Measurements from ENCODE around the gene PLAGL2. TPM values are rescaled to one million over a fixed set of nuclear protein-coding genes. Genes with fewer than 3 reads are reported as not detected.

The PLAGL2 gene
- polyA plus RNA-seq, 1 donor (not counting 4 experiments of a cell fraction or from before 2014, with no cell fraction given): 4.3 TPM

DNA sequence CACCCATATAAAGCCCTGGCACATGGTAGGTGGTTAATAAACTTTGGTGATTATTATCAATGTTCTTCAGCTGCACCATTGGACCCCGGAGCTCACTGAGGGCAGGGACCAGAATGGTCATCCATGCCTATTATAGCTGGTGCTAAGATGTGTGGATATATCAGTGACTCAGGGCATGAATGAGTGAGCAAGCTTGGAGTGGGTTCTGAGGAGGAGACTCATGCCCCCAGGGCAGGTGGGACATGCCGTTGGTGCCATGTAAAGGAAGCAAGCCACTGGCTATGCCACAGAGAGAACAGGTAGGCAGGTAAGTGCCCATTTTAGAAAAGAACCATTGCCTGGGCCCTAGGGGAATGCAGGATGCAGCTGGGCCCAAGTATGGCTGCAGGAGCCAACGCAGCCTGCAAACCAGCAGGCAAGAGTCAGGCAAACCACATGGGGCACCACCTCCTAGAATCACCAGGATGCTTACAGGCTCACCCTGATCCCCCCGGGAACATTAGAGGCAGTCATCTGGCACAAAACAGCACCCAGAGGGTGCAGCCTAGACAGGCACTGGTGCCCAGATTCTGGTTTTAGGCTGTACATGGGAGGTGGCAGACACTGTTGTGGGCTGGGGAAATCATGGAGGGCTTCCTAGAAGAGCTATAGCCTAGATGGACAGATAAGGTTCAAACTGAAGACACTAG is 23.5 kb downstream of the PLAGL2 start:
- H4K20me1 ChIP-seq (ENCODE audit: control insufficient read depth, extremely low read depth, insufficient read depth, low read length): no peaks in the 10 kb centered on the region
- H3K9me1 ChIP-seq (ENCODE audit: control insufficient read depth, extremely low read depth, insufficient read depth, low read length): no peaks in the 10 kb centered on the region
- H3K36me3 ChIP-seq (ENCODE audit: control insufficient read depth in 2 of 2, extremely low read depth in 1 of 2, insufficient read depth in 2 of 2, low read length in 2 of 2): no peaks in the 10 kb centered on the region
- no peaks in the 10 kb centered on the region for H3K4me1 ChIP-seq (ENCODE audit: control insufficient read depth, extremely low read depth, insufficient read depth, low read length)
- H3K4me2 ChIP-seq (ENCODE audit: control insufficient read depth, extremely low read depth, insufficient read depth, low read depth, low read length): no peak overlapping the region
- TF ChIP-seq EZH2 (IDR thresholded peaks at IDR 0.05; ENCODE audit: low read length): no peak
- TF ChIP-seq, protein P1, sequence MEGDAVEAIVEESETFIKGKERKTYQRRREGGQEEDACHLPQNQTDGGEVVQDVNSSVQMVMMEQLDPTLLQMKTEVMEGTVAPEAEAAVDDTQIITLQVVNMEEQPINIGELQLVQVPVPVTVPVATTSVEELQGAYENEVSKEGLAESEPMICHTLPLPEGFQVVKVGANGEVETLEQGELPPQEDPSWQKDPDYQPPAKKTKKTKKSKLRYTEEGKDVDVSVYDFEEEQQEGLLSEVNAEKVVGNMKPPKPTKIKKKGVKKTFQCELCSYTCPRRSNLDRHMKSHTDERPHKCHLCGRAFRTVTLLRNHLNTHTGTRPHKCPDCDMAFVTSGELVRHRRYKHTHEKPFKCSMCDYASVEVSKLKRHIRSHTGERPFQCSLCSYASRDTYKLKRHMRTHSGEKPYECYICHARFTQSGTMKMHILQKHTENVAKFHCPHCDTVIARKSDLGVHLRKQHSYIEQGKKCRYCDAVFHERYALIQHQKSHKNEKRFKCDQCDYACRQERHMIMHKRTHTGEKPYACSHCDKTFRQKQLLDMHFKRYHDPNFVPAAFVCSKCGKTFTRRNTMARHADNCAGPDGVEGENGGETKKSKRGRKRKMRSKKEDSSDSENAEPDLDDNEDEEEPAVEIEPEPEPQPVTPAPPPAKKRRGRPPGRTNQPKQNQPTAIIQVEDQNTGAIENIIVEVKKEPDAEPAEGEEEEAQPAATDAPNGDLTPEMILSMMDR (optimal IDR thresholded peaks at IDR 0.05 in 1 of 3, IDR thresholded peaks at IDR 0.05 in 1 of 3, conservative IDR thresholded peaks at IDR 0.05 in 1 of 3; ENCODE audit: extremely low read depth in 1 of 3, insufficient read depth in 2 of 3, low read length in 3 of 3): no peak
- no peaks in the 10 kb centered on the region for H3K27me3 ChIP-seq (ENCODE audit: control insufficient read depth, extremely low read depth, insufficient read depth, low read length)
- dilution Hi-C loops (cut with MboI; ENCODE audit: extremely low pct_ligation_motif_present, low sequenced_read_pairs): no loop called here
- no peak for DNase-seq (ENCODE audit: low read depth, low spot score)
- H3K27ac ChIP-seq (ENCODE audit: control insufficient read depth, insufficient read depth, low read length): no peak overlapping the region
- H3K4me3 ChIP-seq (ENCODE audit: control insufficient read depth in 2 of 3, extremely low read depth in 1 of 3, insufficient read depth in 2 of 3, low read depth in 1 of 3, low read length in 3 of 3): no peak overlapping the region
- no peak overlapping the region for H3K9ac ChIP-seq (ENCODE audit: control insufficient read depth, extremely low read depth, insufficient read depth, low read length)
- no peak for FAIRE-seq
- H3K79me2 ChIP-seq (ENCODE audit: control insufficient read depth, insufficient read depth, low read length): no peaks in the 10 kb centered on the region
- H2AFZ ChIP-seq (ENCODE audit: control insufficient read depth, low read length): no peak overlapping the region
- H3K9me3 ChIP-seq (ENCODE audit: control insufficient read depth, low read depth, low read length): no peaks in the 10 kb centered on the region

DNA sequence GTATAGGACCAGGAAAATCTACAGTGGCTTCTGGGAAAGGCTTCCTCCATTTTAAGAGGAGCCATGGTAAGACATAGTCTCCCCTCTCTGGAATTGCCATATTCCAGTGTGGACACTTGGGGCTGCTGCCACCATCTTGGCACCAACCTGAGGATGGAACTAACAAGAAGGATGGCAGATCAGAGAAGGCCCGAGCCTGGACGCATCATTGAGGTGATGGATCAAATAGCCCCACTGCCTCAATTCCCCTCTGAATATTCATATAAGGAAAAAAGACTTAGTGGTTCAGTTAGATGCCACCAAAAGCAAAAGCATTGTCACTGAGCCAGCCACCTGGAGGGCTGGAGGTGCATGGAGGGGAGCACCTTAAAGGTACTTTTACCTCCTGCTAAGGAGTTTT is 25.9 kb downstream of the PLAGL2 start:
- no peaks in the 10 kb centered on the region for H3K79me2 ChIP-seq (ENCODE audit: control insufficient read depth, insufficient read depth, low read length)

More for the DNA sequence above, 25.9 kb downstream of the PLAGL2 start:
- DNase-seq (ENCODE audit: low read depth, low spot score) (no peak), FAIRE-seq (no peak)
- Histone ChIP-seq H4K20me1 (ENCODE audit: control insufficient read depth, extremely low read depth, insufficient read depth, low read length) (no peaks in the 10 kb centered on the region), H3K36me3 (ENCODE audit: control insufficient read depth in 2 of 2, extremely low read depth in 1 of 2, insufficient read depth in 2 of 2, low read length in 2 of 2) (no peaks in the 10 kb centered on the region), H3K9me1 (ENCODE audit: control insufficient read depth, extremely low read depth, insufficient read depth, low read length) (no peaks in the 10 kb centered on the region), H3K27me3 (ENCODE audit: control insufficient read depth, extremely low read depth, insufficient read depth, low read length) (no peaks in the 10 kb centered on the region), H3K4me1 (ENCODE audit: control insufficient read depth, extremely low read depth, insufficient read depth, low read length) (no peaks in the 10 kb centered on the region), H3K9ac (ENCODE audit: control insufficient read depth, extremely low read depth, insufficient read depth, low read length) (no peak overlapping the region), H2AFZ (ENCODE audit: control insufficient read depth, low read length) (no peak overlapping the region), H3K9me3 (ENCODE audit: control insufficient read depth, low read depth, low read length) (no peaks in the 10 kb centered on the region), H3K27ac (ENCODE audit: control insufficient read depth, insufficient read depth, low read length) (no peak overlapping the region), H3K4me2 (ENCODE audit: control insufficient read depth, extremely low read depth, insufficient read depth, low read depth, low read length) (no peak overlapping the region), H3K4me3 (ENCODE audit: control insufficient read depth in 2 of 3, extremely low read depth in 1 of 3, insufficient read depth in 2 of 3, low read depth in 1 of 3, low read length in 3 of 3) (no peak overlapping the region)
- dilution Hi-C loops (cut with MboI; ENCODE audit: extremely low pct_ligation_motif_present, low sequenced_read_pairs): no loop called here
- TF ChIP-seq, protein P1 (optimal IDR thresholded peaks at IDR 0.05 in 1 of 3, IDR thresholded peaks at IDR 0.05 in 1 of 3, conservative IDR thresholded peaks at IDR 0.05 in 1 of 3; ENCODE audit: extremely low read depth in 1 of 3, insufficient read depth in 2 of 3, low read length in 3 of 3): no peak
- no peak for TF ChIP-seq EZH2 (IDR thresholded peaks at IDR 0.05; ENCODE audit: low read length)
